Ectodermal cell (in vitro differentiated cells): ENCODE measurements around the gene SDK2.

Source experiments
- H3K27ac ChIP-seq: 2 replicates; pipeline ENCODE4 v1.7.0; 2013; ENCODE audit warnings: mild to moderate bottlenecking, low read depth, low read length; ENCODE audit not compliant: insufficient read depth, poor library complexity, severe bottlenecking
- H3K27me3 ChIP-seq: 2 replicates; pipeline ENCODE4 v1.7.0; 2013; ENCODE audit warnings: mild to moderate bottlenecking, low read length; ENCODE audit not compliant: insufficient read depth, control insufficient read depth, poor library complexity, severe bottlenecking
- H3K36me3 ChIP-seq: one replicate; pipeline ENCODE4 v1.7.0; 2013; ENCODE audit warnings: low read length; ENCODE audit not compliant: control insufficient read depth, insufficient read depth
- H3K4me1 ChIP-seq: one replicate; pipeline ENCODE4 v1.7.0; 2013; ENCODE audit warnings: low read length; ENCODE audit not compliant: control insufficient read depth, insufficient read depth
- H3K4me3 ChIP-seq: 2 replicates; pipeline ENCODE4 v1.7.0; 2013; ENCODE audit warnings: low read depth, low read length, control low read depth; ENCODE audit not compliant: insufficient read depth
- H3K9me3 ChIP-seq: 2 replicates; pipeline ENCODE4 v1.7.0; 2013; ENCODE audit warnings: mild to moderate bottlenecking, low read length, moderate library complexity; ENCODE audit not compliant: control insufficient read depth
- WGBS, 2 experiments: methylation state at CpG; one replicate each; pipeline ENCODE4 v1.1.7; 2013; ENCODE audit warnings: missing lambda C conversion rate in 2 of 2; 5-methylcytosine and 5-hydroxymethylcytosine counted together

Gene SDK2

DNA sequence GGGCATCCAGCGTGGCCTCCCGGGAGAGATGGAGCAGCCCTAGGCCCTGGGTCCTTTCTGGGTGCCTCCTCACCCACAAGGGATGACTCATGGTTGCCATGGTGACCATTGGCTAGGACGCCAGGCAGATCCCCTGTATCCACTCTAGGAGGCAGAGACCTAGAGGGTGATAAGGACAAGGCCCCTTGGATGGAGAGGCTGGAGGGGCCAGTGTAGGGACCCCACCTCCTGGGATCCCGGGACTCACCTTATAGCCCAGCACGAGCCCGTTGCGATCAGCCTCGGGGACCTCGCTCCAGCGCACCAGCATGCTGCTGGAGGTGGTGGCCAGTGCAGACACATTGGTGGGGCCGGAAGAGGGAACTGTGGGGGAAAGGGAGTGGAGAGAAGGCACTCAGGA is 250.3 kb downstream of the SDK2 start:
- Histone ChIP-seq H3K36me3 (peaks cover 80% of the 10 kb centered on the region), H3K4me1 (no peaks in the 10 kb centered on the region), H3K9me3 (no peaks in the 10 kb centered on the region), H3K27me3 (no peaks in the 10 kb centered on the region), H3K4me3 (no peak overlapping the region), H3K27ac (no peak overlapping the region)
- WGBS, 2 experiments, result 92 to 93% methylated on average over 11 of the region's 11 CpGs

DNA sequence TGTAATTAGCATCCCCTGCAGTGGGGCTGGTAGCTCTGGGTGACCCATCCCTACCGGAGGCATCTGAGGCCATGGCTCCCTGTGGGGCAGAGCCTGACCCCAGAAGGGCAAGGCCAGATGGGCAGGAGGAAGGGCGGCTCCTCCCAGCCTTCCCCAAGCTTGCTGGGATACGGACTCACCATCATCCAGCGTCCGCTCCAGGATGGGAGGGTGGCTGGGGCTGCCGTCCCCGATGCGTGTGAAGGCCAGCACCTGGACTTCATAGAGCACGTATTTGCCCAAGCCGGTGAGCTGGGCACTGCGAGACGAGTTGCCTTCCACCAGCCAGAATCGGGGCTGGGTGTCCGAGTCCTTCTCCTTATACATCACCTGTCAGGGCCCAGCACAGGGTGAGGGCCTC is 250.9 kb downstream of the SDK2 start:
- no peaks in the 10 kb centered on the region for H3K27me3 ChIP-seq

DNA sequence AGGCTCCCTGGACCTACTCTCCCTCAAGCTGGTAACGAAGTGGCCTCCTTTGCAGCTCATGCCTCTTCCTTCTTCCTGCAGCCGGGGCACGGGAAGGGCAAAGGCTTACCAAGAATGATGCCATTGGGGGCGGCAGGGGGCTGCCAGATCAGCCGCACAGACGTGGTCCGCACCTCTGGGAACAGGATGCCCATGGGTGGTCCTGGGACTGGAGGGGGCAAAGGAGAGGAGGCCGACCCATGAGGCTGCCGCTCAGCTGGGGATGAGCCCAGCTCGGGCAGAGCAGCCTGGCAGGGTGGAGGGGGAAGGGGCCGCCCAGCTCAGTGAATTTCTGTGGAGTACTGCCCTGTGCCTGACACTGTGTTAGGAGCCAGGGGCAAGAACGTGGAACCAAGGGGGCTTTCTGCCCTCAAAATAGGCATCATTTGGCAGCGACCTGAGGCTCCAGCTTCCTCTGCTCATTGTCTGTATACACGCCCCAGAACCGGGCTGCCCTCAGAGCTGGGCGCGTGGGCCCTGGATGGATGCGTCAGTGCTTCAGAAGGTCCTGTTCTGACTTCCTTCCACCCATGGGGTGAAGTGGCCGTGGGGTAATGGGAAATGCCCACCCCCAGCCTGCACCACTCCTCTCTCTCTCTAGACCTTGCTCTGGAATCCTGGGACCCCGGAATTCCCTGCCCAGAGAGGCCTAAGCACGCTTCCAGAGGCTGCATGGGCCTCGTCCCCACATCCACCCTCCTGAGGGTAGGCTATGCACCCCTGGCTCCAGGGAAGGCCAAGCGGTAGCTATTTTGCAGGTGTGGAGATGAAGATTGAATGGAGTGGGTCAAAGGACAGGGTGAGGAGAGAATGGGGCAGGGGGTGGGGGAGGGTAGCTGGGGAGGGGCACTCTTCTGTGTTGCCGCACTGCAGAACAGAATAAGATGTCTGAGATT is 252.6 kb downstream of the SDK2 start:
- Histone ChIP-seq H3K27ac (no peak overlapping the region), H3K9me3 (no peaks in the 10 kb centered on the region), H3K36me3 (peaks cover 56% of the 10 kb centered on the region), H3K4me1 (no peaks in the 10 kb centered on the region), H3K4me3 (no peak overlapping the region), H3K27me3 (no peaks in the 10 kb centered on the region)
- 96% methylated on average over 24 of the region's 24 CpGs for WGBS, 2 experiments

More for the DNA sequence above, 250.9 kb downstream of the SDK2 start:
- no peaks in the 10 kb centered on the region for H3K4me1 ChIP-seq
- no peak overlapping the region for H3K27ac ChIP-seq
- WGBS, 2 experiments, result 95 to 97% methylated on average over 14 of the region's 14 CpGs
- H3K36me3 ChIP-seq, result peaks cover 74% of the 10 kb centered on the region
- H3K9me3 ChIP-seq, result no peaks in the 10 kb centered on the region
- H3K4me3 ChIP-seq, result no peak overlapping the region

DNA sequence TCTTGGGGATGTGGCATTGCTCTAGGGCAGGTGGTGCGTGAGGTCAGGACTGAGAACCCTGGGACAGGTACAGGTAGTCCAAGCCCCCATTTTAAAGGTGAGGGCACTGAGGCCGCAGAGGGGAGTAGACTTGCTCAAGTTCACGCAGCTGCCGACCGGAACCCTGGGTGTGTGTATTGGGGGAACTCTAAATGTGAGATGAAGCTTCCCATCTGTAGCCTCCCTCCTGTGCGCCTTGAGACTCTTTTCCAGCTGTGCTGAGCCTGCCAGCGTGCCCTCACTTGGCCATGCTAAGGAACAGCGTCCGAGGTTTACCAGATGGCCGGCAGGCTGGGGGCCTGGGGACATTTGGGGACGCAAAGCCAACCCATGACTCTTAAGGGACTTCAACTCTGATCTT is 253.4 kb downstream of the SDK2 start:
- 95% methylated on average over 11 of the region's 11 CpGs for WGBS, 2 experiments
- peaks cover 53% of the 10 kb centered on the region for H3K36me3 ChIP-seq
- no peaks in the 10 kb centered on the region for H3K27me3 ChIP-seq
- no peaks in the 10 kb centered on the region for H3K9me3 ChIP-seq
- no peaks in the 10 kb centered on the region for H3K4me1 ChIP-seq
- H3K27ac ChIP-seq, result no peak overlapping the region
- no peak overlapping the region for H3K4me3 ChIP-seq

DNA sequence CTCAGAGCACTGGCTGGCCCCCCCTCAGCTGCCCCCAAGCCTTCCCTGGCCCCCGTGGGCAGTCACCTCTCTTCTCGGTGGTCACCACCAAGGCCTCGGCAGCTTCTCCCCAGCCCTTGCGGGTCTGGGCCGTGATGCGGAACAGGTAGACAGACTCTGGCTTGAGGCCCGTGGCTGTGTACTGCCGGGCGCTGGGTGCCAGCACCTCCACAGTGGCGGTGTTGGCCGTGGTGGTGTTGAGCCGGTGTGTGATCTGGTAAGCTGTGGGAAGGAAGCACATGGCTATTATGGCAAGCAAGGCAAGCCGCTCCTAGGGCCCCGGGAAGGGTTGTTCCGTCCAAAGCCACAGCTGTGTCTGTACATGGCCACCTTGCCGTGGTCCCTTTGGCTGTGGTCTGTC is 254.0 kb downstream of the SDK2 start:
- Histone ChIP-seq H3K27ac (no peak overlapping the region), H3K36me3 (peaks cover 53% of the 10 kb centered on the region), H3K4me3 (no peak overlapping the region), H3K27me3 (no peaks in the 10 kb centered on the region), H3K4me1 (no peaks in the 10 kb centered on the region), H3K9me3 (no peaks in the 10 kb centered on the region)
- 96 to 97% methylated on average over 16 of the region's 16 CpGs for WGBS, 2 experiments

DNA sequence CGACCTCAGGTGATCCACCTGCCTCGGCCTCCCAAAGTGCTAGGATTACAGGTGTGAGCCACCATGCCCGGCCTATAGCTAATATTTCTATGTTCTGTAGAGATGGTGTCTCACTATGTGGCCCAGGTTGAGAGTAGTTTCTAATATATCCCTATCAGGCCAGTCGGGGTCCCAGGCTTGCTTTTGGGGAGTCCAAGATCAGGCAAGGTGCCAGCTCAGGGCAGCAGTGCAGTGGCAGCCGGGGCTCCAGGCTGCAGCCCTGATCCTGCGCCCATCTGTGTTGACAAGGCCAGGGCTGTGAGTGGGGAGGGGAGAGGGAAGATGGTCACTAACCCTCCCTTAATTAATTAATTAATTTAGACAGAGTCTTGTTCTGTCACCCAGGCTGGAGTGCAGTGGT is 254.8 kb downstream of the SDK2 start:
- 95 to 98% methylated on average over 6 of the region's 6 CpGs for WGBS, 2 experiments
- Histone ChIP-seq H3K36me3 (peaks cover 45% of the 10 kb centered on the region), H3K4me3 (no peak overlapping the region), H3K27ac (no peak overlapping the region), H3K9me3 (no peaks in the 10 kb centered on the region), H3K4me1 (no peaks in the 10 kb centered on the region), H3K27me3 (no peaks in the 10 kb centered on the region)

DNA sequence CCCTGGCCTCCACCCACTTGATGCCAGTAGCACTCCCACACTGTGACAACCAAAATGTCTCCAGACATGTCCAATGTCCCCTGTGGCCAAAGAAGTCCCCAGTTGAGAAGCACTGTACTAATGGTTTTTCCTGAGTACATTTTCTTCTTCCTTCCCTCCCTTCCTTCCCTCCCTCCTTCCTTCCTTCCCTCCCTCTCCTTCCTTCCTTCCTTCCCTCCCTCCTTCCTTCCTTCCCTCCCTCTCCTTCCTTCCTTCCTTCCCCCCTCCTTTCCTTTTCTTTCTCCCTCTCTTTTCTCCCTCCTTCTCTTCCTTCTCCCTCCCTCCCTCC is 255.7 kb downstream of the SDK2 start:
- peaks cover 45% of the 10 kb centered on the region for H3K36me3 ChIP-seq
- H3K9me3 ChIP-seq, result no peaks in the 10 kb centered on the region
- H3K4me1 ChIP-seq, result no peaks in the 10 kb centered on the region

DNA sequence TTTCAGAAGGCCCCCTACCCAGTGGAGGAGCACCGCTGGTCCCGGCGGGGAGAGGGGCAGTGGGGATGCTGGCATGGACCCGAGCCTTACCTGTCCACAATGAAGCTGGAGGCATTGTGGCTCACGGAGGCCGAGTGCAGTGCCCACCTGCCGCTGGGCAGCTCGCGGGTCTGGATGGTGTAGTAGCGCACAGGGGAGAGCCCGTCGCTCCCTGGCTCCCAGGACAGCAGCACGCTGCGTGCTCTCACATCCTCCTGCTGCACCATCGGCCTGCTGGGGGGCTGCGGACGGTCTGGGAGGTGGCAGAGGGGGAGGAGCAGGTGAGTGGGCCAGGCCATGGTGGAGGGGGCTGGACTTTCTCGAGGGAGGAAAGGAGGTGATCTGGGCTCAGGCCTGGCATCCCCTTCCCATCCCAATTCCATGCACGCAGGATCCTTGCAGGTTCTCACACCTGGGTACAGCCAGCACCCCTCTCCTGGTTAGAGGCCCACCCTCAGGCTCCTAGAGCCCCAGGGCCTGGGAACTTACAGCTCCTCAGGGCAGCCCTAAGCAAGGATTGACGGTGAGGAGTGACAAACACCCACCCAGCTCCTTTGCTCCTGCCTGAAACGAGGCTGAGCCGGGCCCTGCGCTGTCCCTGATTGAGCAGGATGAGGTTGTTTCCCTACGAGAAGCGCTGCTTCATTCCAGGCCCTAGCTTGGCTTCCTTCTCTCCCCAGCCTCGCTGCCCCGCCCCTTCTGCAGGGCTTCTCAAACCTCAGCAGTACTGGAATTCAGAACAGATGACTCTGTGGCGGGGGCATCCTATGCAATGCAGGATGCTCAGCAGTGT is 256.3 kb downstream of the SDK2 start:
- H3K9me3 ChIP-seq, result no peaks in the 10 kb centered on the region
- no peaks in the 10 kb centered on the region for H3K4me1 ChIP-seq
- no peak overlapping the region for H3K27ac ChIP-seq
- H3K27me3 ChIP-seq, result no peaks in the 10 kb centered on the region
- H3K4me3 ChIP-seq, result no peak overlapping the region
- 89 to 90% methylated on average over 28 of the region's 28 CpGs for WGBS, 2 experiments
- peaks cover 44% of the 10 kb centered on the region for H3K36me3 ChIP-seq

More for the DNA sequence above, 255.7 kb downstream of the SDK2 start:
- H3K27me3 ChIP-seq, result no peaks in the 10 kb centered on the region
- H3K4me3 ChIP-seq, result no peak overlapping the region
- no peak overlapping the region for H3K27ac ChIP-seq

DNA sequence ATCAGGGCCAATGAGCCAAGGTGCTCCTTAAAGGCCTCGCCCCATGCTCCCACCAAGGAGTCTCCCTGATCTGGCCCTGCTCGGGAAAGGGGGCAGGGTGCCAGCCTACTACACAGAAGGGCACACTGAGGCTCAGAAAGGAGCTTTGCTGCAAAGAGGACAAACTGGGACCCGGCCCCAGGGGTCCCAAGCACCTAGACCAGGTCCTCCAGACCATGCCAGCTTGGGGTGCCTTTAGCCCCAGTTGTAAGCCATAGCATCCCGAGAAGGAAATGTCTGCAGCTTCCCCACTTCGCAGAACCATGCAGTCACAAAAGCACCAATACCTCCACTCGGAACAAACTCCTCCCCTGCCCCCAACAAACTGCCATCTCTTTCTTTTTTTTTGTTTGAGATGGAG is 257.7 kb downstream of the SDK2 start:
- Histone ChIP-seq H3K27ac (no peak overlapping the region), H3K9me3 (no peaks in the 10 kb centered on the region), H3K4me1 (no peaks in the 10 kb centered on the region), H3K36me3 (peaks cover 40% of the 10 kb centered on the region), H3K4me3 (no peak overlapping the region), H3K27me3 (no peaks in the 10 kb centered on the region)
- 94 to 95% methylated on average over 5 to 6 of the region's 6 CpGs for WGBS, 2 experiments

DNA sequence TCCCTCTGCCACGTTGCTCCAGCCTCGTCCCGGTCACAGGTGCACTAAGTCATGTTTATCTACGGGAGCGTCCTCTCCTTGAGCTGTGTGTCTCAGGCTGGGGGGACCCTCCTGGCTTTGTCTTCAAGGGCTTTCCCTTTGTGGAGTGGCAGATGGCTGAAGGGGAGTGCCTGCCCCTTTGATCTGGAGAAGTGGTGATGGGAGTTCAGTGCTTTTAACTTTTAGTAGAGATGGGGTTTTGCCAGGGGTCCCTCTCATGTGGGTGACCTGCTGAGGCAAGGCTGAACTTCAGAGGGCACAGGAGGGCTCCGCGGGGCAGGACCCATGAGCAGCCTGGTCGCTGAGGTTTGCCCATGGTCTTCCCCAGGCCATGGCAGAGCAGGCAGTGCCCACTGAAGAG is 259.3 kb downstream of the SDK2 start:
- no peak overlapping the region for H3K27ac ChIP-seq
- H3K27me3 ChIP-seq, result no peaks in the 10 kb centered on the region
- no peaks in the 10 kb centered on the region for H3K4me1 ChIP-seq
- H3K4me3 ChIP-seq, result no peak overlapping the region
- peaks cover 27% of the 10 kb centered on the region for H3K36me3 ChIP-seq
- no peaks in the 10 kb centered on the region for H3K9me3 ChIP-seq
- 91 to 96% methylated on average over 8 of the region's 8 CpGs for WGBS, 2 experiments
